ENCODE measurements around the gene PRDX1. TPM values are rescaled to one million over a fixed set of nuclear protein-coding genes. Genes with fewer than 3 reads are reported as not detected.
"Not testable (repeated sequence)": the region's sequence is repeated elsewhere in the genome, so short reads cannot be mapped to it uniquely, and the experiment has no call there.

Gene PRDX1
- total RNA-seq, 8 experiments from 2014 or later = 245 to 1,200 (median 476) TPM

DNA sequence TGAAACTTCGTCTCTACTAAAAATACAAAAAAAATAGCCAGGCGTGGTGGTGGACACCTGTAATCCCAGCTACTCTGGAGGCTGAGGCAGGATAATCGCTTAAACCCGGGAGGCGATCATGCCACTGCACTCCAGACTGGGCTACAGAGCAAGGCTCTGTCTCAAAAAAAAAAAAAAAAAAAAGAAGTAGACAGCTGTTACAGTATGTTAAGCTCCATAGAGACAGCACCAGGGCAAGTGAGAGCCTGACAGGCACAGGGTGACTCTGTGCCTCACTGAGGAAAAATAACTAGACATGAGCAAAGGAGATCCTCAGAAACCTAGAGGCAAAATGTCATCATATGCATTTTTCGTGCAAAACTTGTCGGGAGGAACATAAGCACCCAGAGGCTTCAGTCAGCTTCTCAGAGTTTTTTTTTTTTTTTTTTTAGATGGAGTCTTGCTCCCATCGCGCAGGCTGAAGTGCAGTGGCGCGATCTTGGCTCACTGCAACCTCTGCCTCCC, 9.0 kb upstream of the PRDX1 start:
- peaks cover 6 to 13% of the 10 kb centered on the region in 2 donors for H3K4me1 ChIP-seq (replicated peaks in 1 of 2)
- H3K4me3 ChIP-seq = no peak overlapping the region
- ATAC-seq (replicated peaks in 6 of 8) = no peak
- H3K27ac ChIP-seq = no peak overlapping the region
- 79 to 100% (median 95%) methylated on average over 2 to 11 of the region's 11 CpGs for WGBS, 10 experiments
- in situ Hi-C loops (cut with MboI; ENCODE audit: low pct_unique_long_range_greater_than_20kb in 2 of 9, low sequenced_read_pairs in 9 of 9, unreplicated experiment in 9 of 9) = no loop called here

DNA sequence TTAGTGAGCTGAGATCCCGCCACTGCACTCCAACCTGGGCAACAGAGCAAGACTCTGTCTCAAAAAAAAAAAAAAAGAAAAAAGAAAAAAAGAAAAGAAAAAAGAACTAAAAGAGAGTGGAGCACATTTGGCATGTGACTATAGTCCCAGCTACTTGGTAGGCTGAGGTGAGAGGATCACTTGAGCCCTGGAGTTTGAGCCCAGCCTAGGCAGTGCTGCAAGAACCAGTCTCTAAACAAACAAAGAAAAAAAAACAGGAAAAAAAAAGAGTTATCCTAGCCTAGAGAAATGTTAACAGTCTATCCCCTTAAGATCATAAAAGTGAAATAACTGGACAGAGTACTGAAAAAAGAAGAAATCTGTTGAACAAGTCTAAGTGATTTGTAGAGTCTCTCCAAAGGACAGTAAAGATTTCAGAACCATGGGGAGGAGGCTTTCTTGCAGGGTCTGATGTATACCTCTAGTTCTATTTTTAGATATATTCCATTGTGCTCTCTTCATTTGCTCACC, 4.5 kb upstream of the PRDX1 start:
- 80 to 100% (median 100%) methylated on average over 1 of the region's 1 CpG; no CpG with 5 or more reads in 1 of the 10 experiments for WGBS, 10 experiments
- Histone ChIP-seq H3K4me1 (replicated peaks in 1 of 2) (peaks cover 17 to 24% of the 10 kb centered on the region in 2 donors), H3K4me3 (no peak overlapping the region), H3K27ac (no peak overlapping the region)
- no peak for ATAC-seq (replicated peaks in 6 of 8)
- in situ Hi-C loops (cut with MboI; ENCODE audit: low pct_unique_long_range_greater_than_20kb in 2 of 9, low sequenced_read_pairs in 9 of 9, unreplicated experiment in 9 of 9) = no loop called here

DNA sequence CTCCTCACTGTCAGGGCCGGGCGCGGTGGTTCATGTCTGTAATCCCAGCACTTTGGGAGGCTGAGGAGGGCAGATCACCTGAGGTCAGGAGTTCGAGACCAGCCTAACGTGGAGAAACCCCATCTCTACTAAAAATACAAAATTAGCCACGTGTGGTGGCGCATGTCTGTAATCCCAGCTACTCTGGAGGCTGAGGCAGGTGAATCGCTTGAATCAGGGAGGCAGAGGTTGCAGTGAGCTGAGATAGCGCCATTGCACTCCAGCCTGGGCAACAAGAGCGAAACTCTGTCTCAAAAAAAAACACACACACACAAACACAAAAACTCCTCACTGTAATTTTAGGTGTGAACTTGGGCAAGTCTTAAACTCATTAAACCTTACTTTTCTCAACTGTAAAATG, 2.3 kb upstream of the PRDX1 start:
- ATAC-seq (replicated peaks in 6 of 8); in situ Hi-C loops (cut with MboI; ENCODE audit: low pct_unique_long_range_greater_than_20kb in 2 of 9, low sequenced_read_pairs in 9 of 9, unreplicated experiment in 9 of 9); H3K27ac ChIP-seq; H3K4me3 ChIP-seq: not testable (repeated sequence)
- 88 to 97% (median 94%) methylated on average over 6 to 10 of the region's 10 CpGs; no CpG with 5 or more reads in 1 of the 10 experiments for WGBS, 10 experiments
- H3K4me1 ChIP-seq (replicated peaks in 1 of 2) = peaks cover 27 to 31% of the 10 kb centered on the region in 2 donors

DNA sequence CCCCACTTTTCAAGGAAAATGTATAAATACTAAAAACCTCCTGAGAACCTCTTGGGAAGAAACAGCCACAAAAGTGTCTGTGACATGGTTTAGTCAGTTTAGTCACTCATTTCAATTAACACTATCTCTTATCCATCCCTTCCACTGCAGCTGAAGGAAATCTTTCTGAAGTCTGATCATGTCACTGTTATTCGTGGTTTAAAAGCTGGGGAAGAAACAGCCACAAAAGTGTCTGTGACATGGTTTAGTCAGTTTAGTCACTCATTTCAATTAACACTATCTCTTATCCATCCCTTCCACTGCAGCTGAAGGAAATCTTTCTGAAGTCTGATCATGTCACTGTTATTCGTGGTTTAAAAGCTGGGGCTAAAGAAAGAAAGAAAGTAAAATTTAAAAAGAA, 1.8 kb upstream of the PRDX1 start:
- H3K27ac ChIP-seq; in situ Hi-C loops (cut with MboI; ENCODE audit: low pct_unique_long_range_greater_than_20kb in 2 of 9, low sequenced_read_pairs in 9 of 9, unreplicated experiment in 9 of 9); ATAC-seq (replicated peaks in 6 of 8); H3K4me3 ChIP-seq: not testable (repeated sequence)
- H3K4me1 ChIP-seq (replicated peaks in 1 of 2) = peaks cover 26 to 30% of the 10 kb centered on the region in 2 donors
- 51 to 100% (median 83%) methylated on average over 1 to 2 of the region's 2 CpGs for WGBS, 10 experiments

DNA sequence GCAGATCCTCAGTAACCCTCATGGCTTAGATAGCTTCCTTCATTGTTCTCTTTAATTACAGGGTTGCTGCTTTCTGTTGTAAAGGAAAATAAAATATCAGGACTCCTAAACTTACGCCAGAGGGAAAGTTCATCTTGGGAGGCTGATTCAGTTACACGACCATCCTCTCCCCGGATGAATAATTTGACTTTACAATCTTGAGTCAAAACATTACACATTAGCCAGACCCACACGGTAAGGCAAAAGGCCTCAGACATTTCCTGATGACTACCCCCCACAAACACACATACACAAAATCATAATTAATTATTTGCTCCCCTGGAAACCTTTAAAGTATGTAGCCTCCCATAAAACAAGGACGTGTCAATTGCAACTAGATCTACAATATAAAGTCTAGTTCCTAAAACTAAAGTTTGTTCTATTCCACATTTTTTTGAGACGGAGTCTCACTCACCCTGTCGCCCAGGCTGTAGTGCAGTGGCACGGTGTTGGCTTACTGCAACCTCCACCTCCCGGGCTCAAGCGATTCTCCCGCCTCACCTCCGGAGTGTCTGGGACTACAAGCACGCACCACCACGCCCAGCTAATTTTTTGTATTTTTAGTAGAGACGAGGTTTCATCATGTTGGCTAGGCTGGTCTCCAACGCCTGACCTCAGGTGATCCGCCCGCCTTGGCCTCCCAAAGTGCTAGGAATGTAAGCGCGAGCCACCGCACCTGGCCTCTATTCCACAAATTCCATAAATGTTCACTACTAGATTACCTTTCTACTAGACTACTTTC, 830 bp upstream of the PRDX1 start:
- WGBS, 10 experiments = 26 to 94% (median 73%) methylated on average over 3 to 21 of the region's 21 CpGs; no CpG with 5 or more reads in 1 of the 10 experiments
- peaks cover 23% of the 10 kb centered on the region in 2 donors for H3K4me1 ChIP-seq (replicated peaks in 1 of 2)
- ATAC-seq (replicated peaks in 6 of 8) = peak in 2 of 8 experiments; percentile 2 to 4
- peak overlapping the region; percentile 74 to 85 for H3K27ac ChIP-seq
- peak overlapping the region; percentile 71 to 98 (median 95) for H3K4me3 ChIP-seq
- in situ Hi-C loops (cut with MboI; ENCODE audit: low pct_unique_long_range_greater_than_20kb in 2 of 9, low sequenced_read_pairs in 9 of 9, unreplicated experiment in 9 of 9) = no loop called here

DNA sequence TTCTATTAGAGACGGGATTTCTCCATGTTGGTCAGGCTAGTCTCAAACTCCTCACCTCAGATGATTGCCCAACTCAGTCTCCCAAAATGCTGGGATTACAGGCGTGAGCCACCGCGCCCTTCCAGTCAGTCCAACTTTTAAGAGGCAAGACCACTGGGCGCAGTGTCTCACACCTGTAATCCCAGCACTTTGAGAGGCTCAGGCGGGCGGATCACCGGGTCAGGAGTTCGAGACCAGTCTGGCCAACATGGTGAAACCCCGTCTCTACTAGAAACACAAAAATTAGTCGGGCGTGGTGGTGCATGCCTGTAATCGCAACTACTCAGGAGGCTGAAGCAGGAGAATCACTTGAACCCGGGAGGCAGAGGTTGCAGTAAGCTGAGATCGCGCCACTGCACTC, 1.9 kb downstream of the PRDX1 start:
- H3K27ac ChIP-seq; ATAC-seq (replicated peaks in 6 of 8); H3K4me3 ChIP-seq; in situ Hi-C loops (cut with MboI; ENCODE audit: low pct_unique_long_range_greater_than_20kb in 2 of 9, low sequenced_read_pairs in 9 of 9, unreplicated experiment in 9 of 9): not testable (repeated sequence)
- H3K4me1 ChIP-seq (replicated peaks in 1 of 2) = peaks cover 17 to 19% of the 10 kb centered on the region in 2 donors
- WGBS, 10 experiments = 0 to 88% (median 76%) methylated on average over 1 to 13 of the region's 16 CpGs; no CpG with 5 or more reads in 1 of the 10 experiments

DNA sequence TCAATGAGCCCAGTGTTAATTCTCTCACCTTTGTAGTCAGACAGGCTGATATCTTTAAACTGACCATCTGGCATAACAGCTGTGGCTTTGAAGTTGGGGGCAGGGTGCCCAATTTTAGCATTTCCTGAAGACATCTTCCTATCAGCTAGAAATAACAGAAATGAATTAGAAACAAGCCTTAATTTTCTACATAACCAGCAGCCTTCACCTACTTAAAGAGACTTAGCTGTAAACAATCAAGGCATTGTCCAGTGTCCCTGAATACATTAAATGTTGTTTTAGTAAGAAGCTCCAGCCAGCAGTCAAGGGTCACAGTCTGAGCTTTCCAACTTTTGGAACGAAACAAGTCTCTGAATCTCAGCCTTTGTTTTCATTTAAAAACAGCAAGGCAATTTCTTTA, 2.8 kb downstream of the PRDX1 start:
- WGBS, 10 experiments = 0 to 44% (median 17%) methylated on average over 1 of the region's 1 CpG; no CpG with 5 or more reads in 2 of the 10 experiments
- in situ Hi-C loops (cut with MboI; ENCODE audit: low pct_unique_long_range_greater_than_20kb in 2 of 9, low sequenced_read_pairs in 9 of 9, unreplicated experiment in 9 of 9) = no loop called here
- no peak overlapping the region for H3K4me3 ChIP-seq
- no peak overlapping the region for H3K27ac ChIP-seq
- peaks cover 17 to 19% of the 10 kb centered on the region in 2 donors for H3K4me1 ChIP-seq (replicated peaks in 1 of 2)
- ATAC-seq (replicated peaks in 6 of 8) = no peak

DNA sequence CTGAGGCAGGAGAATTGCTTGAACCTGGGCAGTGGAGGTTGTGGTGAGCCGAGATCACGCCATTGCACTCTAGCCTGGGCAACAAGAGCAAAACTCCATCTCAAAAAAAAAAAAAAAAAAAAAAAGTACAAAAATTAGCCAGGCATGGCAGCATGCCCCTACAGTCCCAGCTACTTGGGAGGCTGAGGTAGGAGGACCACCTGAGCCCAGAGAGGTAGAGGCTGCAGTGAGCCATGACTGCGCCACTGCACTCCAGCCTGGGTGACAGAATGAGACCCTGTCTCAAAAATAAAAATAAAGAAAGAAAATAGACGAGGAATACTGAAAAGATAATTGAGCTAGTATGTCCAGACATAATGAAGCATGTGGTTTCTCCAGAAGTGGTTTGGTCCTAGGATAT, 3.3 kb downstream of the PRDX1 start:
- WGBS, 10 experiments = 86 to 100% (median 98%) methylated on average over 1 to 4 of the region's 4 CpGs; no CpG with 5 or more reads in 2 of the 10 experiments
- in situ Hi-C loops (cut with MboI; ENCODE audit: low pct_unique_long_range_greater_than_20kb in 2 of 9, low sequenced_read_pairs in 9 of 9, unreplicated experiment in 9 of 9); H3K4me3 ChIP-seq; ATAC-seq (replicated peaks in 6 of 8); H3K27ac ChIP-seq: not testable (repeated sequence)
- H3K4me1 ChIP-seq (replicated peaks in 1 of 2) = peaks cover 17 to 19% of the 10 kb centered on the region in 2 donors

DNA sequence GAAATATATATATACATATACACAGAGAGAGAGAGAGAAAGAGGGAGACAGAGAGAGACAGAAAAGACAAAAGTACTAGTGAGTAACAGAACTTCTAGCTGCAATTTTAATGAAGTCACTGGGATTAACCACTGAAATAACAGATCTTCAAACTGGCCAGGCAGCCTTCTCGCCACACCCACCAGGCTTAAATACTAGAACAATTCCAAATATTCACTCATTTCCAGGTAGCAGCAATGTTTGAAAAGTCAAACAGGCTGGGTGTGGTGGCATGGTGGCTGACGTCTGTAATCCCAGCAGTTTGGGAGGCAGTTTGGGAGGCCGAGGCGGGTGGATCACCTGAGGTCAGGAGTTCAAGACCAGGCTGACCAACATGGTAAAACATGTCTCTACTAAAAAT, 5.2 kb downstream of the PRDX1 start:
- no peak for ATAC-seq (replicated peaks in 6 of 8)
- WGBS, 10 experiments = 81 to 100% (median 100%) methylated on average over 1 to 4 of the region's 4 CpGs; no CpG with 5 or more reads in 3 of the 10 experiments
- Histone ChIP-seq H3K27ac (no peak overlapping the region), H3K4me1 (replicated peaks in 1 of 2) (peaks cover 11 to 12% of the 10 kb centered on the region in 2 donors), H3K4me3 (no peak overlapping the region)
- in situ Hi-C loops (cut with MboI; ENCODE audit: low pct_unique_long_range_greater_than_20kb in 2 of 9, low sequenced_read_pairs in 9 of 9, unreplicated experiment in 9 of 9) = no loop called here

DNA sequence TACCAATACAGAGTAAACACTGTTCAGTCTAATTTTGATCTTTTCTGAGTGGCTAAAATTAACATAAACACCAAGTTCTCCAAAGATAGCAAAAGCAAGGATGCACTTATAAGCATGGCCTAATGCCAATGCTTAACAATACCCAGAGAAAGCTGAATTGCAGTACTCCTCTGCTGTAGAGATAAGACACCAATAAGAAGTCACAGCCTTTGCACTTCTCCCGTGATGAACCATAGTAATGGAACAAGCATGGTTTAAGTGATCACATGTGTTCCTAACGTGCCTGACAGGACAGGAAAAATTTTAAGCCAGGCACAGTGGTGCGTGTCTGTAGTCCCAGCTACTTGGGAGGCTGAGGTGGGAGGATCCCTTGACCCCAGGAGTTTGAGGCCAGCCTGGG, 5.6 kb downstream of the PRDX1 start:
- H3K4me1 ChIP-seq (replicated peaks in 1 of 2) = peaks cover 11 to 12% of the 10 kb centered on the region in 2 donors
- H3K27ac ChIP-seq = no peak overlapping the region
- WGBS, 10 experiments = 30 to 100% (median 90%) methylated on average over 2 to 3 of the region's 3 CpGs; no CpG with 5 or more reads in 3 of the 10 experiments
- in situ Hi-C loops (cut with MboI; ENCODE audit: low pct_unique_long_range_greater_than_20kb in 2 of 9, low sequenced_read_pairs in 9 of 9, unreplicated experiment in 9 of 9) = no loop called here
- H3K4me3 ChIP-seq = no peak overlapping the region
- no peak for ATAC-seq (replicated peaks in 6 of 8)

DNA sequence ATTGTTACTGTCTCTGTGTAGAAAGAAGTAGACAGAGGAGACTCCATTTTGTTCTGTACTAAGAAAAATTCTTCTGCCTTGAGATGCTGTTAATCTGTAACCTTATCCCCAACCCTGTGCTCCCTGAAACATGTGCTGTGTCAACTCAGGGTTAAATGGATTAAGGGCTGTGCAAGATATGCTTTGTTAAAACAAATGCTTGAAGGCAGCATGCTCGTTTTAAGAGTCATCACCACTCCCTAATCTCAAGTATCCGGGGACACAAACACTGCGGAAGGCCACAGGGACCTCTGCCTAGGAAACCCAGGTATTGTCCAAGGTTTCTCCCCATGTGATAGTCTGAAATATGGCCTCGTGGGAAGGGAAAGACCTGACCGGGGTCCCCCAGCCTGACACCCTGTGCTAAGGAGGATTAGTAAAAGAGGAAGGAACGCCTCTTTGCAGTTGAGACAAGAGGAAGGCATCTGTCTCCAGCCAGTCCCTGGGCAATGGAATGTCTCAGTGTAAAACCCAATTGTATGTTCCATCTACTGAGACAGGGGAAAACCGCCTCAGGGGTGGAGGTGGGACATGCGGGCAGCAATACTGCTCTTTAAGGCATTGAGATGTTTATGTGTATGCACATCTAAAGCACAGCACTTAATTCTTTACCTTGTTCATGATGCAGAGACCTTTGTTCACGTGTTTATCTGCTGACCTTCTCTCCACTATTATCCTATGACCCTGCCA, 8.0 kb downstream of the PRDX1 start:
- in situ Hi-C loops (cut with MboI; ENCODE audit: low pct_unique_long_range_greater_than_20kb in 2 of 9, low sequenced_read_pairs in 9 of 9, unreplicated experiment in 9 of 9); ATAC-seq (replicated peaks in 6 of 8); H3K27ac ChIP-seq; H3K4me3 ChIP-seq; H3K4me1 ChIP-seq (replicated peaks in 1 of 2): not testable (repeated sequence)
- 83 to 100% (median 92%) methylated on average over 1 to 6 of the region's 9 CpGs; no CpG with 5 or more reads in 5 of the 10 experiments for WGBS, 10 experiments

DNA sequence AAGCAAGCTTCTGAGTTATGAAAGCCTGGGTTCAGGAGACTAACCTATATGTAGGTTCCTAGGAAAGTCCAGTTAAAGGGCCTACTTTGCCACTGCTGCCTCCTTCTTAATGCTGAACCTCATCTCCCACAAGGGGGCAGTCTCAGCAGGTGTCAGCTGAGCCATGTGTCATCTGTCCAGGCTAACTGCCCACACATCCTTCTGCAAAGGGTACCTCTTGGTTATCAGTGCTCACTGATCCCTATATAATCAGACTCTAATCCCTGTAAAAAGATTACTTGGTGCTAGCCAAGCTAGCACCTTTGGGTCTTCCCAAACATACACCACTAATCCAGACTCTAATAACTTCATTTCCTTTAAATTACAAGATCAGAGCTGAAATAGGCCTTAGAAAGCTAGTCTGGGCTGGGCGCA, 9.0 kb downstream of the PRDX1 start:
- no peak overlapping the region for H3K4me3 ChIP-seq
- H3K4me1 ChIP-seq (replicated peaks in 1 of 2) = no peaks in the 10 kb centered on the region
- peak in 7 of 8 experiments; percentile 5 to 59 (median 32) for ATAC-seq (replicated peaks in 6 of 8)
- 83 to 100% (median 100%) methylated on average over 1 of the region's 1 CpG; no CpG with 5 or more reads in 6 of the 10 experiments for WGBS, 10 experiments
- in situ Hi-C loops (cut with MboI; ENCODE audit: low pct_unique_long_range_greater_than_20kb in 2 of 9, low sequenced_read_pairs in 9 of 9, unreplicated experiment in 9 of 9) = no loop called here
- no peak overlapping the region for H3K27ac ChIP-seq
